Measurements from ENCODE around the gene VWA3A. TPM values are rescaled to one million over a fixed set of nuclear protein-coding genes. Genes with fewer than 3 reads are reported as not detected.

The VWA3A gene
- total and polyA plus RNA-seq, 2 of the 8 experiments (the other 6 are each of a cell fraction or from before 2014, with no cell fraction given) = 0.05 TPM; not detected in 1

GRCh38 chr16:22203091-22203490 is 110.8 kb downstream of the VWA3A start (continued):
- TF ChIP-seq SIN3A (conservative IDR thresholded peaks at IDR 0.05 in 1 of 2, IDR thresholded peaks at IDR 0.05 in 1 of 2; ENCODE audit: low read depth in 1 of 2, low read length in 2 of 2) = no peak

Measured in H1 (cell line).